ENCODE results near the gene ZNF414.
"Not testable (repeated sequence)": the region's sequence is repeated elsewhere in the genome, so short reads cannot be mapped to it uniquely, and the experiment has no call there.

Gene ZNF414

GRCh38 chr19:8513687-8514504 lies at the start of gene ZNF414:
Gene ZNF414 (minus strand): TSS chr19:8514167. CDS start chr19:8514046, 121 bp downstream.
- DNase-seq: peak; percentile 90 to 100

- DNase-seq: no peak
Measured at GRCh38 chr19:8561075-8561764, 47.3 kb upstream of the ZNF414 start.

DNA sequence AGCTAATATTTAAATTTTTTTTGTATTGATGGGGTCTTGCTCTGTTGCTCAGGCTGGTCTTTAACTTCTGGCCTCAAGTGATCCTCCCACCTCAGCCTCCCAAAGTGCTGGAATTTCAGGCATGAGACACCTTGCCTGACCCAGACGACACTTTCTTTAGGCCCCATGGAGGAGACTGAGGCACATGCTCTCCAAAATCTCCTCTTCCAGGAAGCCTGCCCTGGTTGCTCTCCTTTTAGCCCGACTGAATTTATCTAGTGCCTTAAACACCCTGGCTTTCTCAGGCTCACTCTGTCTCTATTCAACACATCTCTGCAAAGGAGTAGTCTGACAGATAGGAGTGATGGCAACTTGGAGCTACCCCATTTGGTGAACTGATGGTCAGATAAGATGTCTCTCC lies 44.4 kb upstream of the ZNF414 start:
- DNase-seq: no peak

- no peak for DNase-seq
Measured at GRCh38 chr19:8557642-8558238, 43.8 kb upstream of the ZNF414 start.

GRCh38 chr19:8553729-8554128 lies 39.8 kb upstream of the ZNF414 start:
- DNase-seq: not testable (repeated sequence)

DNA sequence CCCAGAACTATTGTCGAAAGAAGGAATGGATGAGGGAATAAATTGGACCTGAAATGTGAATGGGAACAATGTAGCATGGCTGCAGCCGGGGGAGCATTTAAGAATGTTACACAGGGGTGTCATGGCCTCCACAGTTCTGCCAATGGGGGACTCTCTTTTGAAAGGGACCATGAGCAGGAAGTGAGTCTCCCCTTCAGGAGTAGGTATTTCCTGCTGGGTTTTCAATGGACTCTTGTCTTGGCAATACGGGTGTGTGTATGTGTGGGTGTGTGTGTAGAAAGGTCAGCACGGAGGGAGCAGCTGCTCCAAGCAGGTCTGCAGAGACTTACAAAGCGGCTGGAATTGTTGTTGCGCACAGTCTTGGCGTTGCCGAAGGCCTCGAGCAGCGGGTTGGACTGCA lies 38.8 kb upstream of the ZNF414 start:
- no peak for DNase-seq

- DNase-seq: no peak
Measured at GRCh38 chr19:8550070-8550469, 36.1 kb upstream of the ZNF414 start.

DNA sequence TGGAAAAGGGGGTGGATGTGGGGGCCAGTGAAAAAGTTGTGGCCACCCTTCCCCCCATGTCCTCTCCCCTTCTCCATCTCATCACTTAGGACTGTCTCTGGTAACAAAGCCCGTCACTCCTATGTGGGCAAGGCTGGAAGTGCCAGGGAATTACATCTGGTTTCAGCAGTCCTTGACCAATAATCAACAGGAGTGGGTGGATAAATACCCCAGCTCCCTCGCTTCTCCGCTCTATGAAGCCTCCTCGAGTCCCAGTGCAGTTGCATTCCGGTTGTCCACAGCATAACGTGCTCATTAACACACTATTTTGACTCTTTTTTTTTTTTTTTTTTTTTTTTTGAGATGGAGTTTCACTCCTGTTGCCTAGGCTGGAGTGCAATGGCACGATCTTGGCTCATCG lies 31.8 kb upstream of the ZNF414 start:
- DNase-seq: no peak

DNA sequence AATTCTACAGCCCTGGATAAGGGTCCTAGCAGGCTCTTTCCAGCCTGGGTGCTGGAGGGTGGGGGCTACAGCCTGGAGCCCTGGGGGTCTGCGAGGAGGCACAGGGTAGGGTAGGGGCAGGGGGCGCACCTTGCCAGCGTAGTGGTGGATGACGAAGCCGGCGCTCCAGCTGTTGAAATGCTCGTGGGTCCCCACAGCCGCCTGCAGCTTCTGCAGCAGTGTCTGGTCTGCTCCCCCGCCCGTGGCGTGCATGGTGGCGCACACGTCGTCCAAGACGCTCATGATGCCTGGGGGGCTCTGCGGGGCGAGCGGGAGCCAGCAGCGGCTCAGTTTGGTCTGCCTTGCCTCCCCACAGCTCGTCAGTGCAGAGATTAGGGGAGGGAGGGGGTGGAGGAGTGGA lies 30.2 kb upstream of the ZNF414 start:
- no peak for DNase-seq

DNA sequence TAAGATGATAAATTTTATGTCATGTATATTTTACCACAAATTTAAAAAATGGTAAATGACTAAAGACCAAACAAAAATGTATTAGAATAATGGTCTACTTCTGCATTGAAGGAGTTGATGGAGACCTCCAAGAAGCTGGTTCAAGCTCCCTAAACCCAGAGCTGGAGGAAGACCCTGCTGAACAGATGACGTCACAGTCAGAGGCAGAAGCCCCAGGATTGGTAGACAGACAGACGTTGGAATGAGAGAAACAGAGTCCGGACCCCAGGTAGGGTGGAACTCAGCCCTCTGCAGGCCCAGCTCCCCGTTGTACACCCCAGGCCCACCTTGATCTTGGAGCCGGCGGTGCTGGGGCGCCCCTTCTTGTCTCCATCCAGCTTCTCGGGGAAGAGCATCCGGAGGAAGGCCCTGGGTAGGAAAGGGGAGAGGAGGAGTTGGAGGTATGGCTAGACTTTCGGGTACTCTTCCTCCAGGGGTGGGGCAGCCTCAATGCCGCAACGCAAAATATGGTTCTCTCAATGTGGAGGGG lies 25.7 kb upstream of the ZNF414 start:
- DNase-seq: no peak

DNA sequence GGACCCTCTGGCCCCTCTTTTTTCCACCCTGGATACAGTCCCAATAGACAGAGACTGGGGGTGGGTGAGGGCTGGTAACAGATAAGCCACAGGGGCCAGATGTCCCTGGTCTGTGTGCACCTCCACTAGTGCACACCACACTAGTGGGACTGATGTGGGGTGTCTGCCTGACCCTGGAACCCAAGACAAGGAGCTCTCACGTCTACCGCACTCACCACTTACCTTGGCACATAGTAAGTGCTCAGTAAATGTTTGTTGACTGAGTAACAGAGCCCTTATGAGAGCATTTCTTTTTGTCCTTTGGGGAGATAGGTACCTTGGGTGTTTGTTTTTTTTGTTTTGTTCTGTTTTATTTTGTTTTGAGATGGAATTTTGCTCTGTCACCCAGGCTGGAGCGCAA lies 23.1 kb upstream of the ZNF414 start:
- DNase-seq: no peak

DNA sequence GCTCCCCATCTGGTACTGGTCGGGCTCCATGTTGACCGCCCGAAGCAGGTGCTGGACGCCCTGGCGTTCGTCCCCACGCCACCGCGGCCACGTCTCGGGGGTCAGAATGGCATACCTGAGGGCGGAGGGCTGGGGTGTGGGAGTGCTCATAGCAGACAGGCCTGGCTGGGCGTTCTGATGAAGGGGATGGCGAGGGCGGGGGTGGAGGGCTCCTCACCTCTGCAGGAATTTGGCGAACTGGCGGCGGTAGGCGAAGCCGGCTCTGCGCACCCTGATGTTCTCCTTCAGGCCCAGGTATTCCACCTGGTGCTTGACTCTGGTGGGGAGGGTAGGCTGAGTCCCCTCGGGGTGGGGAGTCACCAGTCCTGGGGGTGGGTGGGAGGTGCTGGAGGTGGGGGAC lies 22.3 kb upstream of the ZNF414 start:
- DNase-seq: no peak

DNA sequence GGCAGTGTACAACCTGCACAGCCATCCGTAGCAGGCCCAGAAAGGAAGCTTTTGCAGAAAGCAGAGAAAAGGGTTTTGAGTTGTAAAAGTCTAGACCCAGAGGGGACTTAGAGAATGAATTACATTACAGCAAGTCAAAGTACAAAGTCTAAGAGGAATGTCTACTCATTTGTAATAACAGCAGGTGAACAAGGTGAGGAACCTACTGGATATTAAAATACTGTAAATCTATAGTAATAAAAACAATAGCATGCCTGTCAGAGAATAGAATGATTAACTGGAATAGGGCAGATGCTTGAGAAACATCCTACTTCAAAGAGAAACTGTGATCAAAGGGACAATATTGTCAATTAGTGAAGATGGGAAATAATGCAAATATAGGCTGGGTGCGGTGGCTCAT lies 18.3 kb upstream of the ZNF414 start:
- DNase-seq: no peak

DNA sequence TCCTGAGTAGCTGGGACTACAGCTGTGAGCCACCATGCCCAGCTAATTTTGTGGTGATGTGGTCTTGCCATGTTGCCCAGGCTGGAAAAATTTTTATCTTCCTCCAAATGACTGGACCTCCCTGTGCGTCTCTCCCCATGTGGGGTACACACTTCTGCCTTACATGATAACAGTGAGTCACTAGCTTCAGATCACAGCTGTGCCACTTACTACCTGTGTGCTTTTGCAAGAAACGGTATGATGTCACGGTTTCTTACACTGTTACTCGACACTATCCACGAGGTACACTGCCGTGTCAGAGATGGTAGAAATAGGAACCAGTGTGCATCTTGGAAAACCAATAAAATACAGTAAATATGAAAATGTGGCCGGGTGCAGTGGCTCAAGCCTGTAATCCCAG lies 17.5 kb upstream of the ZNF414 start:
- DNase-seq: no peak

- DNase-seq: no peak
Measured at GRCh38 chr19:8530061-8530679, 16.2 kb upstream of the ZNF414 start.

GRCh38 chr19:8529369-8530006 lies 15.5 kb upstream of the ZNF414 start:
- no peak for DNase-seq

GRCh38 chr19:8528500-8528899 lies 14.5 kb upstream of the ZNF414 start:
- no peak for DNase-seq

- DNase-seq: no peak
Measured at GRCh38 chr19:8526345-8527091, 12.6 kb upstream of the ZNF414 start.

- no peak for DNase-seq
Measured at GRCh38 chr19:8525401-8525684, 11.4 kb upstream of the ZNF414 start.

DNA sequence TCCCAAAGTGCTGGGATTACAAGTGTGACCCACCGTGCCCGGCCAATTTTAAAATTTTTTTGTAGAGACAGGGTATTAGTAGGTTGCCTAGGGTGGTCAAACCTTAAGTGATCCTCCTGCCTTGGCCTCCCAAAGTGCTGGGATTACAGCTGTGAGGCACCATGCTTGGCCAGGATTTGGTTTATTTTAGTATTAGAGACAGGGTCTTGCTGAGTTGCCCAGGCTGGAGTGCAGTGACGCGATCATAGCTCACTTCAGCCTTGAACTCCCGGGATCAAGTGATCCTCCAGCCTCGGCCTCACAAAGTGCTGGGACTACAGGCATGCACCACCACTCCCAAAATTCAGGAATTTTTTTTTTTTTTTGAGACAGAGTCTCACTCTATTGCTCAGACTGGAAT lies 5.4 kb upstream of the ZNF414 start:
- DNase-seq: no peak

DNA sequence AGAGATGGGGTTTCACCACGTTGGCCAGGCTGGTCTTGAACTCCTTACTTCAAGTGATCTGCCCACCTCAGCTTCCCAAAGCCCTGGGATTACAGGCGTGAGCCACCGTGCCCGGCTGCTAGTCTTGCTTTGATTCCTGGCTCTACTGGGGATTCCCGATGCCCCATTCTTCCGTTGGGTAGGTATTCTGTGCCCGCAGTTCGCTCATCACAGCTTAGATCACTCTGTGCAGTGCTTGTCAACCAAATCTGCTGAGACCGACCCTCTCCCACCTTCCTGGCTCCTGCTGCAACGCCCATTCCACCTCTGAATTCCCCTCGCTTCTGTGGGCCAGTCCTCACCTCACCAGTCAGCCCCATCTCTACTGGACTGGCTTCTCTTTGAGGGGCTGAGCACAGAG lies 4.6 kb upstream of the ZNF414 start:
- no peak for DNase-seq
